Uterus (tissue), 2 donors: ENCODE data around the gene CPED1.

ENCODE experiments used
- POLR2A ChIP-seq, 2 donors: fragments of 450-650 bp; IDR thresholded peaks; one replicate each; pipeline ENCODE4 v1.6.1; 2016; ENCODE audit warnings: antibody characterized with exemption in 2 of 2, mild to moderate bottlenecking in 1 of 2, moderate library complexity in 1 of 2
- TF ChIP-seq, protein P1 (sequence below), 4 experiments: fragments of 200-600 bp in 2 of 4; fragments of 450-650 bp in 2 of 4; sonication (generic) in 2 of 4; IDR thresholded peaks; one replicate each; pipeline ENCODE4 v1.5.1; 2016 to 2019; ENCODE audit warnings: antibody characterized with exemption in 4 of 4, mild to moderate bottlenecking in 2 of 4, moderate library complexity in 1 of 4

DNA sequence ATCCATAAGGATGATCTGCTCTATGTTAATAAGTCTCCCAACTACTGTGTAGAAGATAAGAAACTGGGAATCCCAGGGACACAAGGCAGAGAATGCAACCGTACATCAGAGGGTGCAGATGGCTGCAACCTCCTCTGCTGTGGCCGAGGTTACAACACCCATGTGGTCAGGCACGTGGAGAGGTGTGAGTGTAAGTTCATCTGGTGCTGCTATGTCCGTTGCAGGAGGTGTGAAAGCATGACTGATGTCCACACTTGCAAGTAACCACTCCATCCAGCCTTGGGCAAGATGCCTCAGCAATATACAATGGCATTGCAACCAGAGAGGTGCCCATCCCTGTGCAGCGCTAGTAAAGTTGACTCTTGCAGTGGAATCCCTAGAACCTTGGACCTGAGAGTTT is 350.6 kb downstream of the CPED1 start:
- TF ChIP-seq, protein P1, sequence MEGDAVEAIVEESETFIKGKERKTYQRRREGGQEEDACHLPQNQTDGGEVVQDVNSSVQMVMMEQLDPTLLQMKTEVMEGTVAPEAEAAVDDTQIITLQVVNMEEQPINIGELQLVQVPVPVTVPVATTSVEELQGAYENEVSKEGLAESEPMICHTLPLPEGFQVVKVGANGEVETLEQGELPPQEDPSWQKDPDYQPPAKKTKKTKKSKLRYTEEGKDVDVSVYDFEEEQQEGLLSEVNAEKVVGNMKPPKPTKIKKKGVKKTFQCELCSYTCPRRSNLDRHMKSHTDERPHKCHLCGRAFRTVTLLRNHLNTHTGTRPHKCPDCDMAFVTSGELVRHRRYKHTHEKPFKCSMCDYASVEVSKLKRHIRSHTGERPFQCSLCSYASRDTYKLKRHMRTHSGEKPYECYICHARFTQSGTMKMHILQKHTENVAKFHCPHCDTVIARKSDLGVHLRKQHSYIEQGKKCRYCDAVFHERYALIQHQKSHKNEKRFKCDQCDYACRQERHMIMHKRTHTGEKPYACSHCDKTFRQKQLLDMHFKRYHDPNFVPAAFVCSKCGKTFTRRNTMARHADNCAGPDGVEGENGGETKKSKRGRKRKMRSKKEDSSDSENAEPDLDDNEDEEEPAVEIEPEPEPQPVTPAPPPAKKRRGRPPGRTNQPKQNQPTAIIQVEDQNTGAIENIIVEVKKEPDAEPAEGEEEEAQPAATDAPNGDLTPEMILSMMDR (IDR thresholded peaks at IDR 0.05), result no peak
- no peak for TF ChIP-seq POLR2A (IDR thresholded peaks at IDR 0.05)
